SHP77 (cell line): ENCODE measurements around the gene COX8C.
"Not testable (repeated sequence)": the region's sequence is repeated elsewhere in the genome, so short reads cannot be mapped to it uniquely, and the experiment has no call there.

Source experiments
- DNase-seq, 2 experiments: peaks; one replicate each; lab custom pipeline; 2025; lab: John Stamatoyannopoulos, UW

Gene COX8C

DNA sequence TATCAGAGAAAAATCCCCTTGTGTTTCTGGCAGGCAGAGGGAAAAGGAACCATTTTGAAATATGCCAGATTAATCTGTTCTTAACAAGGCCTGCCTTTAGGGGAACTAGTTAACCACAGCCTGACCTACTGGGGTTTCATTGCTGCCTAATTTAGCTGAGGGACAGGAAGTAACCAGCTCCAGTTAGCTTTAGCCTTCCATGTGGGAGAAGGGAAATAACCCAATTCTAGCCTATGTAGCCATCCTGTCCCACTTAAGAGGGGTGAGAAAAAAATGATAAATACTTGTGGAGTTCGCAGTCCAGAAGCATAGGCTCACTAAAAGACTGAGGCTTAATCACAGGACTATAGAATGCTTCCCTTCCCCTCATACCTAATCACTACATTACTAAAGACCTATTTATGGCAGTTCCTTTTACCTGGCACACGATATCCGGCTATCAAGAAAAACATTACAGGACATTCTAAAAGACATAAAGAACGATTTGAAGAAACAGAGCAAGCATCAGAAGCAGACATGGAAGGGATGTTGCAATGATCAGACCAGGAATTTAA, 22.8 kb downstream of the COX8C start:
- no peak for DNase-seq

DNA sequence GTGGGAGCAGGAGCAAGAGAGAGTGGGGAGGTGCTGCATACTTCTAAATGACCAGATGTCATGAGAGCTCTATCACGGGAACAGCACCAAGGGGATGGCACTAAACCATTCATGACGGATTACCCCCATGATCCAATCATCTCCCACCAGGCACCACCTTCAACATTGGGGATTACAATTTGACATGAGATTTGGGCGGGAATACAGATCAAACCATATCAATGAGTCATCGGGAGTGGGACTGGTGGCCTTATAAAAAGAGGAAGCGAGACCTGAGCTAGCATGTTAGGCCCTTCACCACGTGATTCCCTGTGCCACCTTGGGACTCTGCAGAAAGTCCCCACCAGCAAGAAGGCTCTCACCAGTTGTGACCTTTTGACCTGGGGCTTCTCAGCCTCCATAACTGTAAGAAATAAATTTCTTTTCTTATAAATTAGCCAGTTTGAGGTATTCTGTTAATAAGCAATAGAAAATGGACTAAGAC, 28.7 kb downstream of the COX8C start:
- DNase-seq: no peak

- DNase-seq: no peak
These were observed 32.8 kb downstream of the COX8C start for GRCh38 chr14:93379831-93380230.

GRCh38 chr14:93381644-93382043, 34.7 kb downstream of the COX8C start:
- DNase-seq: no peak

DNA sequence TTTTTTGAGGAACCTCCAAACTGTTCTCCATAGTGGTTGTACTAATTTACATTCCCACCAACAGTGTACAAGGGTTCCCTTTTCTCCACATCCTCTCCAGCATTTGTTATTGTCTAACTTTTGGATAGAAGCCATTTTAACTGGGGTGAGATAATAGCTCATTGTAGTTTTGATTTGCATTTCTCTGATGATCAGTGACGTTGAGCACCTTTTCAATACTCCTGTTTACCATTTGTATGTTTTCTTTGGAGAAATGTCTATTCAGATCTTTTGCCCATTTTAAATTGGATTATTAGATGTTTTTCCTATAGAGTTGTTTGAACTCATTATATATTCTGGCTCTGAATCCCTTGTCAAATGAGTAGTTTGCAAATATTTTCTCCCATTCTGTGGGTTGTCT, 37.3 kb downstream of the COX8C start:
- not testable (repeated sequence) for DNase-seq

DNA sequence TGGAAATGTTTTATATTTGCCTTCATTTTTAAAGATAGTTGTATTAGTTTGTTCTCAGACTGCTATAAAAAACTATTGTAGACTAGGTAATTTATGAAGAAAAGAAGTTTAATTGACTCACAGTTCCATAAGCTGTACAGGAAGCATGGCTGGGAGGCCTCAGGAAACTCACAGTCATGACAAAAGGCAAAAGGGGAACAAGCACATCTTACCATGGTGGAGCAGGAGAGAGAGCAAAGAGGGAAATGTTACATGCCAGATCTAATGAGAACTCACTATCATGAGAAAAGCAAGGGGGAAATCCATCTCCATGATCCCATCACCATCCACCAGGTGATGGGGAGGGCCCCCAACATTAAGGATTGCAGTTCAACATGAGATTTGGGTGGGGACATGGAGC, 48.2 kb downstream of the COX8C start:
- DNase-seq: no peak

DNA sequence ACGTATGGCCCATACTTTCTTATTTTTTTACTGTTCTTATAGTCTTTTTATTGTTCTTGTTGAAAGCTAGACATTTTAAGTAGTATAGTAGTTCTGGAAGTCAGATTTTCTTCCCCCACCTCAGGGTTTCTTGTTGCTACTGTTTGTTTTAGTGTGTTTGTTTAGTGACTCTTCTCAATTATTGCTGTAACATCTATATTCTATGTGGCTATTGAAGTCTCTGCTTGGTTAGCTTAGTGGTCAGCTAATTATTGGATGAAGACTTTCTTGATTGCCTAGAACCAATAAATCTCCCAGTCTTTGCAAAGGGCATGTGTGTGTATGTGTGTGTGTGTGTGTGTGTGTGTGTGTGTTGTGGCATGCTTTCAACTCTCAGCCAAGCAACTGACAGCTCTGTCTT, 49.5 kb downstream of the COX8C start:
- DNase-seq: no peak
